K562 (cell line): ENCODE measurements around the gene SYNPR. TPM values are rescaled to one million over a fixed set of nuclear protein-coding genes. Genes with fewer than 3 reads are reported as not detected.

Experiments used
- ATAC-seq: fragments of 200-7000 bp; cut with Tn5 transposase; 3 replicates; pipeline ENCODE4 v1.9.1; 2020; ENCODE audit warnings: moderate library complexity
- BruUV-seq: library from RNA; stranded (reverse); fragments of 400-500 nt; replicated peaks from 2 replicates; lab custom pipeline; 2021; lab: Mats Ljungman, UMichigan
- CTCF ChIA-PET: fragments of 300-600 bp; formaldehyde crosslinking; extraction: SDS; loops from one replicate; lab custom pipeline; 2021; ENCODE audit warnings: low intra/inter-chr PET ratio; lab: Yijun Ruan, JAX
- POLR2A ChIA-PET: fragments of 300-600, 350-650 bp; sonication (Branson Sonifier 250); formaldehyde crosslinking; extraction: SDS; loops from one replicate; lab custom pipeline; 2021; ENCODE audit warnings: antibody characterized with exemption, inconsistent platforms; lab: Yijun Ruan, JAX
- DNase-seq, 4 experiments: peaks; one replicate each; pipeline versions ENCODE4 v3.0.0 to v3.0.0-alpha.2; 2011 to 2018; ENCODE audit warnings: low spot score in 3 of 4, mixed read lengths in 3 of 4; ENCODE audit errors: extremely low read depth in 1 of 4
- FAIRE-seq: peaks from 2 replicates; lab custom pipeline; 2011; peaks lifted over from hg19 to GRCh38; lab: Jason Lieb, UNC
- H2AFZ ChIP-seq: 2 replicates; pipeline ENCODE4 v1.6.0; 2011; ENCODE audit warnings: low read depth, low read length, control low read depth, inconsistent platforms
- H3K27ac ChIP-seq: fragments of 200-600 bp; 3 replicates; pipeline ENCODE4 v1.8.0; 2011; ENCODE audit warnings: low read depth, mild to moderate bottlenecking, control low read depth, inconsistent platforms, low read length, moderate library complexity, mixed read lengths; ENCODE audit errors: extremely low read depth
- H3K27me3 ChIP-seq, 2 experiments: fragments of 300-600 bp in 1 of 2; 2 replicates in 1 of 2; 3 replicates in 1 of 2; pipeline versions ENCODE4 v1.6.0 to v1.8.0; 2011; ENCODE audit warnings: inconsistent platforms in 2 of 2, low read length in 2 of 2, mild to moderate bottlenecking in 1 of 2, mixed read lengths in 1 of 2, moderate library complexity in 1 of 2; ENCODE audit not compliant: control insufficient read depth in 2 of 2, insufficient read depth in 2 of 2
- H3K36me3 ChIP-seq: fragments of 300-600 bp; 3 replicates; pipeline ENCODE4 v1.8.0; 2011; ENCODE audit warnings: mild to moderate bottlenecking, low read length, inconsistent platforms; ENCODE audit not compliant: control insufficient read depth, insufficient read depth
- H3K4me1 ChIP-seq, 2 experiments: fragments of 200-600 bp in 1 of 2; replicated peaks in 1 of 2; 2 replicates in 1 of 2; 3 replicates in 1 of 2; pipeline versions ENCODE4 v1.5.1 to v1.8.0; 2011; ENCODE audit warnings: inconsistent platforms in 2 of 2, low read length in 2 of 2, mild to moderate bottlenecking in 1 of 2, mixed read lengths in 1 of 2, moderate library complexity in 1 of 2; ENCODE audit not compliant: control insufficient read depth in 2 of 2, insufficient read depth in 2 of 2
- H3K4me2 ChIP-seq: 2 replicates; pipeline ENCODE4 v1.6.1; 2011; ENCODE audit warnings: low read length, control low read depth, inconsistent platforms, mixed read lengths; ENCODE audit not compliant: insufficient read depth
- H3K4me3 ChIP-seq: fragments of 200-600 bp; sonication (generic), shearing (Covaris generic); 2 replicates; pipeline ENCODE4 v1.5.1; 2016; ENCODE audit warnings: control low read depth, inconsistent platforms
- H3K79me2 ChIP-seq: fragments of 200-600 bp; 3 replicates; pipeline ENCODE4 v1.8.0; 2011; ENCODE audit warnings: low read length, inconsistent platforms; ENCODE audit not compliant: control insufficient read depth, insufficient read depth
- H3K9ac ChIP-seq, 2 experiments: 2 replicates each; pipeline versions ENCODE4 v1.6.0 to v1.6.1; 2011; ENCODE audit warnings: low read depth in 2 of 2, low read length in 2 of 2, control low read depth in 1 of 2, inconsistent platforms in 1 of 2, mild to moderate bottlenecking in 1 of 2, mixed read lengths in 1 of 2; ENCODE audit not compliant: insufficient read depth in 1 of 2
- H3K9me1 ChIP-seq: one replicate; pipeline ENCODE4 v1.6.0; 2011; ENCODE audit warnings: inconsistent platforms, mild to moderate bottlenecking, low read length, moderate library complexity; ENCODE audit not compliant: control insufficient read depth, insufficient read depth
- H3K9me3 ChIP-seq: replicated peaks from 2 replicates; pipeline ENCODE4 v1.5.1; 2011; ENCODE audit warnings: low read depth, low read length, inconsistent platforms; ENCODE audit not compliant: control insufficient read depth, insufficient read depth
- H4K20me1 ChIP-seq: replicated peaks from 2 replicates; pipeline ENCODE4 v1.6.1; 2011; ENCODE audit warnings: low read length, inconsistent platforms, mixed read lengths; ENCODE audit not compliant: control insufficient read depth, insufficient read depth
- HMG20B ChIP-seq: fragments of 250-450 bp; sonication (Bioruptor Pico); IDR thresholded peaks from 2 replicates; pipeline ENCODE4 v1.5.0; 2021; ENCODE audit warnings: mild to moderate bottlenecking
- HSF4 ChIP-seq: fragments of 250-450 bp; sonication (Bioruptor Pico); IDR thresholded peaks from 2 replicates; pipeline ENCODE4 v2.1.2; 2022; ENCODE audit warnings: mild to moderate bottlenecking, moderate library complexity, borderline replicate concordance
- SPI1 ChIP-seq: IDR thresholded peaks from 2 replicates; pipeline ENCODE4 v1.6.1; 2011; ENCODE audit warnings: low read depth, low read length, control low read depth, borderline replicate concordance
- ZNF76 ChIP-seq: fragments of 250-450 bp; sonication (Bioruptor Pico); IDR thresholded peaks from 2 replicates; pipeline ENCODE4 v1.4.0; 2020; ENCODE audit warnings: mild to moderate bottlenecking, moderate library complexity, borderline replicate concordance
- ZNF785 ChIP-seq: fragments of 250-450 bp; sonication (Bioruptor Pico); IDR thresholded peaks from 2 replicates; pipeline ENCODE4 v1.4.0; 2020; ENCODE audit warnings: mild to moderate bottlenecking
- WGBS: fragments of 100-300 bp; shearing (Covaris generic); methylation state at CpG from one replicate; pipeline ENCODE4 v1.1.6; 2016; ENCODE audit warnings: low coverage, mixed read lengths; ENCODE audit not compliant: insufficient coverage; ENCODE audit errors: missing lambda C conversion rate; 5-methylcytosine and 5-hydroxymethylcytosine counted together
- in situ Hi-C: fragments of 300-500 bp; cut with MboI; formaldehyde crosslinking; loops from 4 replicates; pipeline ENCODE4 v1.15.0; 2018; ENCODE audit warnings: inconsistent platforms, mixed read lengths
- intact Hi-C: fragments of 100-400 bp; cut with micrococcal nuclease; formaldehyde crosslinking; loops from 2 replicates; pipeline ENCODE4 v1.14.2; 2022
- polyA plus RNA-seq, 8 experiments: library from polyadenylated mRNA; depleted of rRNA in 4 of 8; stranded (reverse) in 5 of 8; unstranded in 3 of 8; fragments of >200 nt; fragmentation: Nextera tagmentation in 2 of 8; fragmentation: Illumina TruSeq in 1 of 8; extraction: Ambion mirVana in 2 of 8; extraction: Trizol in 1 of 8; gene quantifications; 2 replicates each; pipeline versions ENCODE4 v1.2.1 to v1.2.3, GENCODE V29; 2011 to 2014; ENCODE audit warnings: inconsistent platforms in 1 of 8, missing spikeins in 1 of 8
- total RNA-seq, 7 experiments: library from RNA; depleted of rRNA in 6 of 7; stranded (reverse); fragments of >200 nt in 6 of 7; fragmentation: Illumina TruSeq in 2 of 7; extraction: Trizol in 2 of 7; gene quantifications; 2 replicates each; pipeline versions ENCODE4 v1.2.1 to v1.2.3, GENCODE V29; 2011 to 2021; ENCODE audit warnings: low replicate concordance in 1 of 7
- TF ChIP-seq, protein P1 (sequence below): fragments of 200-400 bp; formaldehyde crosslinking; IDR thresholded peaks from 2 replicates; pipeline ENCODE4 v1.6.1; 2017; ENCODE audit warnings: mild to moderate bottlenecking, low read depth, low read length, moderate library complexity

Gene SYNPR
- total and polyA plus RNA-seq, 9 of the 15 experiments (the other 6 are each of a cell fraction or from before 2014, with no cell fraction given) = not detected

DNA sequence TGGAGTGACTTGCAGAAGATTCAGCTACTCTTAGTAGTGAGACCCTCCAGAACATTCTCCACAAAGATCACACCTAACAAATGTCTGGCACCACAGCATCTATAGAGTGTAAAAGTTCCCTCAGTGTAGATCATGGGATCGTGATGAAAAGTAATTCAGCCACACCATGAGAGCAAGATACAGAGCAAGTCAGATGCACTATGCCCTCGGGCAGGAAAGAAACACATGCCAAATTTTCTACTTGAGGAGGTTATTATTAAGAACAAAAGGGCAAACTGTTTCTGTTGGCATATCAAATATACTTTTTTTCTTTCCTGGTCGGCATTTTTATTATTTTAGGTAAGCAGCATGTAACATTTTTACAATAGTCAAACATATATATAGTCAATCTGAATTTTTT, 329.6 kb downstream of the SYNPR start:
- POLR2A ChIA-PET = no interaction called here
- no peak for ATAC-seq

GRCh38 chr3:63609408-63609807, 331.3 kb downstream of the SYNPR start:
- Histone ChIP-seq H4K20me1 (no peaks in the 10 kb centered on the region), H3K27ac (no peak overlapping the region), H3K4me3 (no peak overlapping the region), H3K79me2 (no peaks in the 10 kb centered on the region), H3K4me1 (no peaks in the 10 kb centered on the region), H3K9me1 (no peaks in the 10 kb centered on the region), H3K9ac (no peak overlapping the region), H3K36me3 (no peaks in the 10 kb centered on the region), H3K27me3 (no peaks in the 10 kb centered on the region), H3K9me3 (no peaks in the 10 kb centered on the region), H2AFZ (no peak overlapping the region), H3K4me2 (no peak overlapping the region)
- in situ Hi-C loops = no loop called here
- POLR2A ChIA-PET = no interaction called here
- CTCF ChIA-PET = no interaction called here
- intact Hi-C loops = no loop called here
- no TSS peak for BruUV-seq
- 2% methylated on average over 7 of the region's 7 CpGs for WGBS
- DNase-seq (no peak), ATAC-seq (no peak), FAIRE-seq (no peak)
- TF ChIP-seq, protein P1, sequence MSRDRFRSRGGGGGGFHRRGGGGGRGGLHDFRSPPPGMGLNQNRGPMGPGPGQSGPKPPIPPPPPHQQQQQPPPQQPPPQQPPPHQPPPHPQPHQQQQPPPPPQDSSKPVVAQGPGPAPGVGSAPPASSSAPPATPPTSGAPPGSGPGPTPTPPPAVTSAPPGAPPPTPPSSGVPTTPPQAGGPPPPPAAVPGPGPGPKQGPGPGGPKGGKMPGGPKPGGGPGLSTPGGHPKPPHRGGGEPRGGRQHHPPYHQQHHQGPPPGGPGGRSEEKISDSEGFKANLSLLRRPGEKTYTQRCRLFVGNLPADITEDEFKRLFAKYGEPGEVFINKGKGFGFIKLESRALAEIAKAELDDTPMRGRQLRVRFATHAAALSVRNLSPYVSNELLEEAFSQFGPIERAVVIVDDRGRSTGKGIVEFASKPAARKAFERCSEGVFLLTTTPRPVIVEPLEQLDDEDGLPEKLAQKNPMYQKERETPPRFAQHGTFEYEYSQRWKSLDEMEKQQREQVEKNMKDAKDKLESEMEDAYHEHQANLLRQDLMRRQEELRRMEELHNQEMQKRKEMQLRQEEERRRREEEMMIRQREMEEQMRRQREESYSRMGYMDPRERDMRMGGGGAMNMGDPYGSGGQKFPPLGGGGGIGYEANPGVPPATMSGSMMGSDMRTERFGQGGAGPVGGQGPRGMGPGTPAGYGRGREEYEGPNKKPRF = no peak
- TF ChIP-seq HMG20B (CRISPR knock-in tag) (no peak), SPI1 (no peak)

More for the DNA sequence above, 329.6 kb downstream of the SYNPR start:
- Histone ChIP-seq H3K4me2 (no peak overlapping the region), H3K27me3 (no peaks in the 10 kb centered on the region), H3K4me1 (no peaks in the 10 kb centered on the region), H3K36me3 (no peaks in the 10 kb centered on the region), H4K20me1 (no peaks in the 10 kb centered on the region), H3K9me1 (no peaks in the 10 kb centered on the region), H3K9me3 (no peaks in the 10 kb centered on the region), H3K9ac (no peak overlapping the region), H3K4me3 (no peak overlapping the region), H2AFZ (no peak overlapping the region), H3K27ac (no peak overlapping the region), H3K79me2 (no peaks in the 10 kb centered on the region)
- in situ Hi-C loops (no loop called here), intact Hi-C loops (no loop called here)
- no peak for TF ChIP-seq ZNF76
- no peak for TF ChIP-seq ZNF785
- TF ChIP-seq HSF4 (CRISPR knock-in tag) = no peak
- FAIRE-seq (no peak), DNase-seq (no peak)
- no TSS peak for BruUV-seq
- WGBS = 0% methylated on average over 2 of the region's 3 CpGs
- CTCF ChIA-PET = no interaction called here
